ENCODE results near the gene IP6K3. TPM values are rescaled to one million over a fixed set of nuclear protein-coding genes. Genes with fewer than 3 reads are reported as not detected.

The IP6K3 gene
- total and polyA plus RNA-seq, 2 donors (not counting 1 experiment from before 2014, with no cell fraction given) = not detected

DNA sequence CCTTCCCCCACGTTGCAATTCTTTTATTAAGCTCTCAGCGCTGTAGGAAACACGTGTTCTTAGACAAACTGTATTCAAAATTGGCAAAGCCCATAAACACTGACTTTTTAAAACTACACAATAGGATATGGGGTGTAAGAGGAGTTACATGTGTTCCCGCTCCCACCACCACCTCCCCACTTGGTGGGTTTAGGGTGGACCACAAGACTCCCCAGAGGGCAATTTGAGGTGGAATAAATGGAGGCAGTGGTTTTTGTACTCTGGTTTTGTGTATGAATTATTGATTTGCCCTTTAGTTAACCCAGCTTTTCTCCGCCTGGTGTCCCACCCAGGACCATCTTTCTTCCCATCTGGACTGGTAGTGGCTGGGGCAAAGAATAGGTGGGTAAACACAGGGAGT, 38.9 kb downstream of the IP6K3 start:
- CTCF ChIA-PET = interaction anchor here (1.2 to 2.3 kb wide), 5 partner anchors 10 to 128 kb away, joined by 3 to 6 read pairs (median 5); partner anchors contain the start of gene BAK1
- H4K20me1 ChIP-seq (ENCODE audit: control insufficient read depth, insufficient read depth, low read length, poor library complexity, severe bottlenecking) = no peaks in the 10 kb centered on the region
- no peak overlapping the region for H3K4me2 ChIP-seq (replicated peaks; ENCODE audit: low read depth, low read length, poor library complexity, severe bottlenecking)
- DNase-seq (no peak), ATAC-seq (ENCODE audit: low read depth) (no peak)
- no peak overlapping the region for H3K9ac ChIP-seq (ENCODE audit: low read length)
- 40% methylated on average over 1 of the region's 5 CpGs for WGBS (ENCODE audit: insufficient coverage)
- intact Hi-C loops (cut with micrococcal nuclease) = no loop called here
- peaks cover 23% of the 10 kb centered on the region for H3K79me2 ChIP-seq (ENCODE audit: control insufficient read depth, insufficient read depth, low read length)
- H3K4me3 Mint-ChIP-seq = no peak overlapping the region
- no peaks in the 10 kb centered on the region for H3K27me3 ChIP-seq (replicated peaks in 1 of 4; ENCODE audit: control extremely low read depth in 1 of 4, control insufficient read depth in 3 of 4, insufficient read depth in 4 of 4, low read length in 3 of 4)
- POLR2A ChIA-PET = no interaction called here
- peaks cover 0 to 4% (median 0%) of the 10 kb centered on the region in 3 donors for H3K9me3 ChIP-seq (ENCODE audit: control extremely low read depth in 1 of 3, control insufficient read depth in 2 of 3, insufficient read depth in 1 of 3, low read length in 2 of 3)
- H3K4me3 ChIP-seq (ENCODE audit: control extremely low read depth in 1 of 5, extremely low read depth in 1 of 5, insufficient read depth in 1 of 5, low read depth in 2 of 5, low read length in 4 of 5) = no peak overlapping the region
- TF ChIP-seq, protein P1, sequence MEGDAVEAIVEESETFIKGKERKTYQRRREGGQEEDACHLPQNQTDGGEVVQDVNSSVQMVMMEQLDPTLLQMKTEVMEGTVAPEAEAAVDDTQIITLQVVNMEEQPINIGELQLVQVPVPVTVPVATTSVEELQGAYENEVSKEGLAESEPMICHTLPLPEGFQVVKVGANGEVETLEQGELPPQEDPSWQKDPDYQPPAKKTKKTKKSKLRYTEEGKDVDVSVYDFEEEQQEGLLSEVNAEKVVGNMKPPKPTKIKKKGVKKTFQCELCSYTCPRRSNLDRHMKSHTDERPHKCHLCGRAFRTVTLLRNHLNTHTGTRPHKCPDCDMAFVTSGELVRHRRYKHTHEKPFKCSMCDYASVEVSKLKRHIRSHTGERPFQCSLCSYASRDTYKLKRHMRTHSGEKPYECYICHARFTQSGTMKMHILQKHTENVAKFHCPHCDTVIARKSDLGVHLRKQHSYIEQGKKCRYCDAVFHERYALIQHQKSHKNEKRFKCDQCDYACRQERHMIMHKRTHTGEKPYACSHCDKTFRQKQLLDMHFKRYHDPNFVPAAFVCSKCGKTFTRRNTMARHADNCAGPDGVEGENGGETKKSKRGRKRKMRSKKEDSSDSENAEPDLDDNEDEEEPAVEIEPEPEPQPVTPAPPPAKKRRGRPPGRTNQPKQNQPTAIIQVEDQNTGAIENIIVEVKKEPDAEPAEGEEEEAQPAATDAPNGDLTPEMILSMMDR (IDR thresholded peaks at IDR 0.05) = no peak
- no peak for TF ChIP-seq EZH2 (IDR thresholded peaks at IDR 0.05; ENCODE audit: borderline replicate concordance, insufficient read depth, low read depth, low read length, poor library complexity, severe bottlenecking)
- H3K36me3 ChIP-seq (replicated peaks in 1 of 2; ENCODE audit: control extremely low read depth in 1 of 2, control insufficient read depth in 1 of 2, extremely low read depth in 1 of 2, insufficient read depth in 2 of 2, low read length in 1 of 2) = peaks cover 1 to 15% of the 10 kb centered on the region in 2 experiments
- no peaks in the 10 kb centered on the region for H3K27me3 Mint-ChIP-seq
- H3K9me3 Mint-ChIP-seq (ENCODE audit: insufficient read depth) = no peaks in the 10 kb centered on the region
- H2AFZ ChIP-seq (ENCODE audit: insufficient read depth, low read depth, low read length, poor library complexity, severe bottlenecking) = no peak overlapping the region
- H3K27ac Mint-ChIP-seq = no peak overlapping the region
- peaks cover 37% of the 10 kb centered on the region for H3K4me1 Mint-ChIP-seq
- H3K27ac ChIP-seq (ENCODE audit: low read length in 2 of 2) = no peak overlapping the region
- H3K4me1 ChIP-seq (ENCODE audit: control insufficient read depth in 2 of 2, insufficient read depth in 2 of 2, low read length in 2 of 2) = peaks cover 16 to 25% of the 10 kb centered on the region in 2 donors

DNA sequence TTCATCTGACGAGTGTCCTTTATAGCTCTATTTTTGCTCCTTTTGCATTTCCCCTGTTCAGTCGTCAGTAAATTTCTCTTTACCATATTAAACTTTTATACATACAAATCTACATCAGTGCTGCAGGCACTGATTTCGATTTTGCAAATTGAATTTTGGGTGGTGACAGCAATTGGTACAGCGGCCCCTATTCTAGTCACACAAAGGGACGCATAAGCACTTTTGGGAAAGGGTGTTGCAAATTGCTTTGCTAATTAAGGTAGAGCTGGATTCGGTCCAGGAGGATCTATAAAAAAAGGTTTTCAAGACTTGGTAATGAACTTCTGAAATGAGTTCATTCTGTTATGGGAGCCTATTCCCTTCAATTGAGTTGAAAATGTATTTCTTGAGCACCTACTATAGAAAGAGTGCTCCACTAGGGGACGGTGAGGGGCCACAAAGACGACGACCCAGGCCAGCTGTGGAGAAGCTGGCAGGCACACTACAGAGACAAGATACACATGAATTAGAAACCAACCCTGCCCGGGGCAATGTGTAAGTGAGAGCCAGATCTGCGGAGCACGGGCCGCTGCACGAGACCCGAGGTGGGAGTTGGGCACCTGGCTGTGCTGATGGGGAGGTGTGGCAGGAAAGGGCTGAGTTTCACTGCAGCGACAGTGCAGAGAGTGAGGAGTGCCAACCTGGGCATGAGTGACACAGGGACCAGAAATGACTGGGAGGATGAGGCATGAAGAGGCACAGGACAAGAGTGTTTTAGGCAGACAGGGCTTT, 40.6 kb downstream of the IP6K3 start:
- DNase-seq = no peak
- Mint-ChIP-seq H3K27me3 (no peaks in the 10 kb centered on the region), H3K27ac (no peak overlapping the region), H3K4me3 (no peak overlapping the region), H3K4me1 (peaks cover 37% of the 10 kb centered on the region), H3K9me3 (ENCODE audit: insufficient read depth) (no peaks in the 10 kb centered on the region)
- Histone ChIP-seq H4K20me1 (ENCODE audit: control insufficient read depth, insufficient read depth, low read length, poor library complexity, severe bottlenecking) (no peaks in the 10 kb centered on the region), H3K79me2 (ENCODE audit: control insufficient read depth, insufficient read depth, low read length) (peaks cover 31% of the 10 kb centered on the region), H3K27ac (ENCODE audit: low read length in 2 of 2) (no peak overlapping the region), H3K4me3 (ENCODE audit: control extremely low read depth in 1 of 5, extremely low read depth in 1 of 5, insufficient read depth in 1 of 5, low read depth in 2 of 5, low read length in 4 of 5) (no peak overlapping the region), H3K27me3 (replicated peaks in 1 of 4; ENCODE audit: control extremely low read depth in 1 of 4, control insufficient read depth in 3 of 4, insufficient read depth in 4 of 4, low read length in 3 of 4) (no peaks in the 10 kb centered on the region), H3K4me2 (replicated peaks; ENCODE audit: low read depth, low read length, poor library complexity, severe bottlenecking) (no peak overlapping the region), H3K36me3 (replicated peaks in 1 of 2; ENCODE audit: control extremely low read depth in 1 of 2, control insufficient read depth in 1 of 2, extremely low read depth in 1 of 2, insufficient read depth in 2 of 2, low read length in 1 of 2) (peaks cover 1 to 15% of the 10 kb centered on the region in 2 experiments), H3K9ac (ENCODE audit: low read length) (no peak overlapping the region), H3K4me1 (ENCODE audit: control insufficient read depth in 2 of 2, insufficient read depth in 2 of 2, low read length in 2 of 2) (peaks cover 12 to 18% of the 10 kb centered on the region in 2 donors), H3K9me3 (ENCODE audit: control extremely low read depth in 1 of 3, control insufficient read depth in 2 of 3, insufficient read depth in 1 of 3, low read length in 2 of 3) (no peaks in the 10 kb centered on the region), H2AFZ (ENCODE audit: insufficient read depth, low read depth, low read length, poor library complexity, severe bottlenecking) (no peak overlapping the region)
- TF ChIP-seq EZH2 (IDR thresholded peaks at IDR 0.05; ENCODE audit: borderline replicate concordance, insufficient read depth, low read depth, low read length, poor library complexity, severe bottlenecking) = no peak
- TF ChIP-seq, protein P1 (IDR thresholded peaks at IDR 0.05) = no peak
- WGBS (ENCODE audit: insufficient coverage) = 88% methylated on average over 13 of the region's 16 CpGs
- ATAC-seq (ENCODE audit: low read depth) = no peak
- intact Hi-C loops (cut with micrococcal nuclease) = no loop called here
- ChIA-PET CTCF (interaction anchor here (0.6 to 6.7 kb wide), 3 partner anchors 16 to 271 kb away, joined by 3 to 213 read pairs (median 4); partner anchors contain the start of gene BAK1), POLR2A (interaction anchor here (1.1 kb wide), 1 partner anchor 99 kb away, joined by 4 read pairs; no protein-coding TSS in a partner anchor)
